ENCODE results near the gene ARHGEF16.

- TF ChIP-seq CTCF (IDR thresholded peaks at IDR 0.05) (no peak), POLR2A (IDR thresholded peaks at IDR 0.05) (no peak), EP300 (IDR thresholded peaks at IDR 0.05) (no peak)
These were observed 64.9 kb downstream of the ARHGEF16 start for GRCh38 chr1:3519301-3519885.

Measured in suprapubic skin (tissue), 3 donors.